Measurements from ENCODE around the gene DCAF5. TPM values are rescaled to one million over a fixed set of nuclear protein-coding genes. Genes with fewer than 3 reads are reported as not detected.
"Not testable (repeated sequence)": the region's sequence is repeated elsewhere in the genome, so short reads cannot be mapped to it uniquely, and the experiment has no call there.

DCAF5 gene
- polyA plus RNA-seq, 4 donors = 51.3 to 62.6 (median 57.9) TPM

DNA sequence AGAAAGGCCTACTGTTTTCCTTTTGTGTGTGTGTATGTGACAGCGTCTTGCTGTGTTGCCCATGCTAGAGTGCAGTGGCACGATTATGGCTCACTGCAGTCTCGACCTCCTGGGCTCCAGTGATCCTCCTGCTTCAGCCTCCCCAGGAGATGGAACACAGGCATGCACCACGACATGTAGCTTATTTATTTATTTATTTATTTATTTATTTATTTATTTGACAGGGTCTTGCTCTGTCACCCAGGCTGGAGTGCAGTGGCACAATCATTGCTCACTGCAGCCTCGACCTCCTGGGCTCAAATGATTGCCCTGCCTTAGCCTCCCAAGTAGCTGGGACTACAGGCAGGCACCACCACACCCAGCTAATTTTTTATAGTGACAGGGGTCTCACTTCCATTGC is 75.7 kb downstream of the DCAF5 start:
- DNase-seq (ENCODE audit: low read depth in 4 of 4, low spot score in 3 of 4) = not testable (repeated sequence)

DNA sequence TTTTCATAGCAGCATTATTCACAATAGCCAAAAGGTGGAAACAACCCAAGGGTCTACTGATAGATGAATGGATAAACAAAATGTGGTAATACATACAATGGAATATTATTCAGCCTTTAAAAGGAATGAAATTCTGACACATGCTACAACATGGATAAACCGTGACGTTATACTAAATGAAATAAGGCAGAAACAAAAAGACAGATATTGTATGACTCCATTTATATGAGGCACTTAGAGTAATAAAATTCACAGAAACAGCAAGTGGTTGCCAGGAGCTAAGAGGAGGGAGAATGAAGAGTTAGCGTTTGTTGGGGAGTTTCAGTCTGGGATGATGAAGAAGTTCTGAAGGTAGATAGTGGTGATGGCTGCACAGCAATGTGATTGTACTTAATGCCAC is 76.6 kb downstream of the DCAF5 start:
- no peak for DNase-seq (ENCODE audit: low read depth in 4 of 4, low spot score in 3 of 4)

DNA sequence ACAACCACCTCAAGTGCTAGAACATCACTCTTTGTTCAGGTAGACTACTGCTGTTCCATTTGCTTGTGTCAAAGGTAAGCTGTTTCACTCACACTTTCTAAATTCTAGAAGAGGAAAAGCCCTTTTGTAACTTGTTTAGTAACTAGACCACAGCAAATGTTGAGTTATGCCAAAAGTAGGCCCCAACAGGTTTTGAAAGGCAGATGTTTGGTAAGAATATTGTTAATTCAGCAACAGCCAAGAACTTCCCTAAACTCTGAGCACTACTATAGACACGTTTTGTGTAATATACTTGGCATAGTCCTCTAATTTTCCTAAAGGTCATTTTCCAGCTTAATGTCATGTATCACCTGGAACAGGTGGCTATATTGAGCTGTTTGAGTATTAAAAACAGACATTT is 79.0 kb downstream of the DCAF5 start:
- no peak for DNase-seq (ENCODE audit: low read depth in 4 of 4, low spot score in 3 of 4)

DNA sequence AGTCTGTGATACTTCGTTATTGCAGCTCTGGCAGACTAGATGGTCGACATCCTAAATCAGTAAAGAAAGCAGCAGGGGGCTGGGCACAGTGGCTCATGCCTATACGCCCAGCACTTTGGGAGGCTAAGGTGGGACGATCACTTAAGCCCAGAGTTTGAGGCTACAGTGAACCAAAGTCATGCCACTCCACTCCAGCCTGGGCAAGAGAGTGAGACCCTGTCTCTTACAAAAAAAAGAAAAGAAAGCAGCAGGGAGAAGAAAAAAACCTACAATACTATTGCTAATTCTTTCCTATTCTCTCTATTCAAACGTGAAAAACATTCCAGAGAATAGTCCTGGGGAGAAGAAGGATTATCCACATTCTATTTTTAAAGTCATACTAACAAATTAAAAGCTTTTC is 79.5 kb downstream of the DCAF5 start:
- DNase-seq (ENCODE audit: low read depth in 4 of 4, low spot score in 3 of 4) = no peak

GRCh38 chr14:69072584-69072983 is 80.3 kb downstream of the DCAF5 start:
- DNase-seq (ENCODE audit: low read depth in 4 of 4, low spot score in 3 of 4) = no peak

DNA sequence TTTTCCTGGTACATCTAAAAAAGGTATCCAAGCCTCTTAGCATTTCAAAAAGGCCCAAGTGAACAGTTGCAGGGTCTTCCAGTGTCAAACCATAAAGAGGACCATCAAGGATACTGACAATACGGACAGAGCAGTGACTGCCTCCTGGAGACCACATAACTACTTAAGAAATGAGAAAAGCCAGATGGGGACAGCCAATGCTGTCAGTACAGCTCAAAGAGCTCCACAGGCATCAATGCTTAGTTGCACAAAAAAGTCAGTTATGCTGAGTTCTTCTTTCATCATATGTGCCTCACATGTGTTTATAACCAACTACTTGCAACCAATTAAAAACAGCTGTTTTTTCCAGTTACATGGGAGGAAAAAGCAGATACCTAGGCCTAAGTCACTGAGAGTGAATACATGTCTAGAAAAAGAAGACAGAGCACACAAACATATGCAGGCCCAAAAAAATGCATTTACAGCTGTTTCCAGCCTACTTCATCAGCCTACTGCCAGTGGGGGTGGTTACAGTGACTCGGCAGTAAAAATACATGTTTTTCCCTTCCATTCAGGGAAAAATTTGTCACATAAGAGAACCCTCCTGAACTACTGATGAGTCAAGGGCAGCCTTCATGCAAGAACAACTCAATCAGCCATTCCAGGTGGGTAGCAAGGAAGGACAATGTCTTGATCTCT is 84.0 kb downstream of the DCAF5 start:
- DNase-seq (ENCODE audit: low read depth in 4 of 4, low spot score in 3 of 4) = no peak

GRCh38 chr14:69066396-69067171 is 86.3 kb downstream of the DCAF5 start:
- DNase-seq (ENCODE audit: low read depth in 4 of 4, low spot score in 3 of 4) = no peak

DNA sequence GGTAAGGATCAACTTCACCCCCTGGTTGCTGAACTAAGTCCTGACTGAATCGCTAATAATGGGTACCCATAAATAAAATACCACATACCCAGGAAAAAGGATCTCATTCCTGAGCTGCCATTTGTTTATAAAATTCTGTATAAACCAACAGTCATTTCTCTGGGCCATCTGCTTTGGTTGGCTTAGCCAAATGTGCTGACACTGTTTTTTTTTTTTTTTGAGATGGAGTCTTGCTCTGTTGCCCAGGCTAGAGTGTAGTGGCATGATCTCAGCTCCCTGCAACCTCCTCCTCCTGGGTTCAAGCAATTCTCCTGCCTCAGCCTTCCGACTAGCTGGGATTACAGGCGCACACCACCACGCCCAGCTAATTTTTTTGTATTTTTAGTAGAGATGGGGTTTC is 87.0 kb downstream of the DCAF5 start:
- DNase-seq (ENCODE audit: low read depth in 4 of 4, low spot score in 3 of 4) = not testable (repeated sequence)

DNA sequence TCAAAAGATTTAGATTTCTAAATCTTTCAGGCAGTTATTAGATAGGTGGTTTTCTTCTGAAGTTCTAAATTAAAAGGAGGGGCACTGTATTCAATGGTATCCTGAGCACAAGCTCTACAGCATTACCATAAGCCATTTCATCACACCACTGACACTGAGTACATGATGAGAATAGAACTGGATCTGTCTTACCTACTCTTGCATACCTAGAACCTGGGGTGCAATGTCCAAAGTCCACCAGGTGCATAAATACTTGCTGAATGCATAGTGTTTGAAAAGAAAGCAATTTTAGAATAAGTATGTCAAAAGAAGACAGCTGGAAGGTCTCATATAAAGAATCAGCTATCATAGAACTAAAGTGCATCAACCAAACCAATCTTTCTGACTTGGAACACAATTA is 88.3 kb downstream of the DCAF5 start:
- no peak for DNase-seq (ENCODE audit: low read depth in 4 of 4, low spot score in 3 of 4)

DNA sequence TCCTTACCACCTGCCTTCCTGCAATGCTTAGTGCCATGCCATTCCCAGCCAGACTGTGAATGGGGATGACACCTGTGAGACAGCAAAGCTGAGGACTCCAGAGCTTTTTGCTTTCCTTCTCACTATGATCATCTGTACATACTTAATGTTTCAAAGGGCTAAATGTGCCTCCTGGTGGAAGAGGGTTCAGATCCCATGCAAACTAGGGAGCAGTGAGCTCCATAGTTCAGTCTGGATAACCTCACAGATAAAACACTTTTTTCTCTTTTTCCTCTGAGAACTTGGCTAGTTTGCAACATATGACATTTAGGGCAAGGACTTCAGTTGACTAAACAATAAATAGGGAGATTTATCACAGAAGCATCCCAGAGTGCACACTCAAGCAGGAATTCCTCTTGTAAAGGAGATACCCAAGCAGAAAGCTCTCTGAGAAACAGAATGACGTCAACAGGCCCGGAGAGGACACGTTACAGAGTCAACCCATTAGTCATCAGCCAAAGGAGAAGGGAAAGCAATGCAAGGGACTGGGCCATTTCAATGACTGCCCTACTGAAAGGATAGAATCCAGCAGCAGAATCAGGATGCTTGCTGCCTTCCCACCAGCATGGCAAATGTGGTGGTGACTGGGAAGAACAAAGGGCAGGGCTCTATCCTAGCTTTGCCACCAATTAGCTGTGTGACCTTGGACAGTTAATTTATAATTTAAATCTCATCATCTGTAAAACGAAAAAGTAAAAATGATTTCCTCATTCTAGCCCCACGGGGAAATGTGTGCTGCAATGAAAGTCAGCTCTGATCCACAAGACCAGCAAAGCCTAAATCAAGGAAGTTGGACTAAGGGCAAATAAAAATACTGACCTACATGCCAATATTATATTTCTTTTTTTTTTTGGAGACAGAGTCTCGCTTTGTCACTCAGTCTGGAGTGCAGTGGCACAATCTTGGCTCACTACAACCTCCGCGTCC is 93.0 kb downstream of the DCAF5 start:
- DNase-seq (ENCODE audit: low read depth in 4 of 4, low spot score in 3 of 4) = no peak

GRCh38 chr14:69055999-69056788 is 96.7 kb downstream of the DCAF5 start:
- DNase-seq (ENCODE audit: low read depth in 4 of 4, low spot score in 3 of 4) = no peak

DNA sequence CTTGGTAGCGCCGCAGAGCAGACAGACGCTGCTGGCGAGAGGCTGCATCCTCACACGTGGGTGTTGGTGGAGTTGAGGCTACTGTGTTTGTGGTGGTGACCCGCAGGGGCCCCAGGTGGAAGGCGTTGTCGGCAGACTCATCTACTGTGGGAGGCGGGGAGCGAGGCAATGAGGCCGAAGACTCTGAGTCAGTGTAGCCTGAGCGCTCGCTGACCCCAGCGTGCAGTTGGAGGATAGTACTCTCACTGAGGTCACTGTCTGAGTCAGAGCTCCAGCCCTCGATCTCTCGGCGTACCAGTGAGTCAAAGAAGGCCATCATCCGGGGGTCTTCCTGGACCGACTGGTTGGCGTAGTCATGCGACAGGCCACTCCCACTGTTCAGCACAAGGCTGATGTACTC is 97.8 kb downstream of the DCAF5 start:
- DNase-seq (ENCODE audit: low read depth in 4 of 4, low spot score in 3 of 4) = no peak

DNA sequence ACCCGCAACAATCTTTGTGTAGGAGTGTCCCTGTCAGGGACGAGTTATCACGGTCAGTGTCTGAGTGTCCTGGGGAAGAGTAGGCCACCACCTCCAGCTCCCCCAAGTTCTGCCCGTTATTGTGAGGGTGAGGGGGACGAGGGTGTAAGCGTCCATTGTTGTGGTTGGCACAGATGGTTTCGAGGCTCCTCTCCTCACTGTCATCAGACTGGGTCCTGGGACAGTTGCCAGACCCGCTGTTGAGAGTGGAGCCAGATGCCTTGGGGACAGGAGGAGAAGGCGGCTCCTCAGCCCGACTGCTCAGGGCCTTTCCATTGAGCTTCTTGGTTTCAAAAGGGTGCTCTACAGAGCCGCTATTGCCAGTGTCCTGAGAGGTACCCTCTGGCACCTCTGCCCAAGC is 98.9 kb downstream of the DCAF5 start:
- DNase-seq (ENCODE audit: low read depth in 4 of 4, low spot score in 3 of 4) = no peak

GRCh38 chr14:69052181-69052601 is 100.7 kb downstream of the DCAF5 start:
- no peak for DNase-seq (ENCODE audit: low read depth in 4 of 4, low spot score in 3 of 4)

GRCh38 chr14:69050240-69051184 is 102.4 kb downstream of the DCAF5 start:
- DNase-seq (ENCODE audit: low read depth in 4 of 4, low spot score in 3 of 4) = no peak

- DNase-seq (ENCODE audit: low read depth in 4 of 4, low spot score in 3 of 4) = no peak
Observed at GRCh38 chr14:69049675-69050074, 103.2 kb downstream of the DCAF5 start.

GRCh38 chr14:69048456-69048855 is 104.5 kb downstream of the DCAF5 start:
- no peak for DNase-seq (ENCODE audit: low read depth in 4 of 4, low spot score in 3 of 4)

- no peak for DNase-seq (ENCODE audit: low read depth in 4 of 4, low spot score in 3 of 4)
Observed at GRCh38 chr14:69047255-69047654, 105.7 kb downstream of the DCAF5 start.

- DNase-seq (ENCODE audit: low read depth in 4 of 4, low spot score in 3 of 4) = no peak
Observed at GRCh38 chr14:69046476-69046860, 106.5 kb downstream of the DCAF5 start.
